ENCODE results near the gene STMND1.
A peak's percentile ranks its signal among the peaks of the same experiment; 100 is the strongest.

Gene STMND1

GRCh38 chr6:17167327-17167979 lies 65.6 kb downstream of the STMND1 start:
- no peak for DNase-seq

GRCh38 chr6:17169291-17169690 lies 67.4 kb downstream of the STMND1 start:
- DNase-seq = no peak

GRCh38 chr6:17169711-17170110 lies 67.9 kb downstream of the STMND1 start:
- DNase-seq = no peak

GRCh38 chr6:17172836-17173470 lies 71.1 kb downstream of the STMND1 start:
- no peak for DNase-seq

GRCh38 chr6:17178326-17178725 lies 76.5 kb downstream of the STMND1 start:
- no peak for DNase-seq

GRCh38 chr6:17178754-17179529 lies 77.1 kb downstream of the STMND1 start:
- peak; percentile 74 for DNase-seq

- DNase-seq = no peak
Observed at GRCh38 chr6:17179530-17180073, 77.8 kb downstream of the STMND1 start.

Measured in NCI-H1694 (cell line).